Stimulated activated CD8-positive, alpha-beta memory T cell treated with anti-CD3 and anti-CD28 coated beads, Interleukin-12 subunit alpha, Interleukin-12 subunit beta, amount 100 ng/mL, for 24 hours (primary cell): ENCODE data around the gene FEV.
"Not testable (repeated sequence)": the region's sequence is repeated elsewhere in the genome, so short reads cannot be mapped to it uniquely, and the experiment has no call there.

Experiments
- DNase-seq: peaks from one replicate; pipeline ENCODE4 v3.0.0-alpha.2; 2020; ENCODE audit errors: extremely low read depth

FEV gene

GRCh38 chr2:218944759-218945404 is 40.1 kb downstream of the FEV start:
- no peak for DNase-seq

GRCh38 chr2:218931751-218932150 is 53.2 kb downstream of the FEV start:
- not testable (repeated sequence) for DNase-seq
